SK-N-SH (cell line): Measurements from ENCODE around the gene SBK1. TPM values are rescaled to one million over a fixed set of nuclear protein-coding genes. Genes with fewer than 3 reads are reported as not detected.

Experiments
- CTCF ChIA-PET: fragments of 300-600, 350-600 bp; formaldehyde crosslinking; extraction: SDS; loops from one replicate; lab custom pipeline; 2021; lab: Yijun Ruan, JAX
- POLR2A ChIA-PET: fragments of 350-600 bp; sonication (Branson Sonifier 250); formaldehyde crosslinking; extraction: SDS; loops from one replicate; lab custom pipeline; 2020; ENCODE audit warnings: antibody characterized with exemption, inconsistent platforms; lab: Yijun Ruan, JAX
- DNase-seq: peaks from one replicate; pipeline ENCODE4 v3.0.0; 2012
- H2AFZ ChIP-seq: fragments of 200-600 bp; sonication (generic); 2 replicates; pipeline ENCODE4 v1.8.1; 2016; ENCODE audit warnings: antibody characterized with exemption, mild to moderate bottlenecking, low read depth
- H3F3A ChIP-seq: fragments of 200-600 bp; sonication (generic); replicated peaks from 2 replicates; pipeline ENCODE3; 2016; ENCODE audit warnings: antibody characterized with exemption, mild to moderate bottlenecking; ENCODE audit not compliant: insufficient read depth
- H3K27ac ChIP-seq, 2 experiments: fragments of 200-500 bp in 1 of 2; fragments of 200-600 bp in 1 of 2; sonication (Bioruptor generic) in 1 of 2; sonication (generic), shearing (Covaris generic) in 1 of 2; 2 replicates each; pipeline versions ENCODE4 v1.5.1 to v1.6.1; 2014 to 2016; ENCODE audit warnings: low read depth in 2 of 2, inconsistent platforms in 1 of 2, low read length in 1 of 2, mild to moderate bottlenecking in 1 of 2, mixed read lengths in 1 of 2
- H3K27me3 ChIP-seq: fragments of 200-600 bp; sonication (generic), shearing (Covaris generic); 2 replicates; pipeline ENCODE4 v1.6.1; 2016; ENCODE audit warnings: mixed run types; ENCODE audit not compliant: insufficient read depth
- H3K36me3 ChIP-seq, 2 experiments: fragments of 200-500 bp in 1 of 2; fragments of 200-600 bp in 1 of 2; sonication (Bioruptor generic) in 1 of 2; sonication (generic) in 1 of 2; replicated peaks in 1 of 2; 2 replicates each; pipeline versions ENCODE3 to v1.5.1; 2014 to 2016; ENCODE audit warnings: low read length in 1 of 2, mild to moderate bottlenecking in 1 of 2; ENCODE audit not compliant: insufficient read depth in 2 of 2, control insufficient read depth in 1 of 2
- H3K4me1 ChIP-seq, 2 experiments: fragments of 200-500 bp in 1 of 2; fragments of 200-600 bp in 1 of 2; sonication (Bioruptor generic) in 1 of 2; sonication (generic), shearing (Covaris generic) in 1 of 2; 2 replicates each; pipeline versions ENCODE4 v1.5.1 to v1.6.1; 2014 to 2016; ENCODE audit warnings: low read depth in 1 of 2, low read length in 1 of 2, mixed run types in 1 of 2; ENCODE audit not compliant: insufficient read depth in 2 of 2, control insufficient read depth in 1 of 2
- H3K4me2 ChIP-seq: fragments of 200-600 bp; sonication (generic), shearing (Covaris generic); 2 replicates; pipeline ENCODE4 v1.6.1; 2017; ENCODE audit warnings: mixed run types
- H3K4me3 ChIP-seq, 2 experiments: fragments of 200-500 bp in 1 of 2; fragments of 200-600 bp in 1 of 2; sonication (Bioruptor generic) in 1 of 2; sonication (generic), shearing (Covaris generic) in 1 of 2; 2 replicates each; pipeline versions ENCODE4 v1.5.1 to v1.8.1; 2014 to 2016; ENCODE audit warnings: low read depth in 2 of 2, inconsistent platforms in 1 of 2, low read length in 1 of 2, mild to moderate bottlenecking in 1 of 2, mixed read lengths in 1 of 2, moderate library complexity in 1 of 2
- H3K79me2 ChIP-seq: fragments of 200-600 bp; sonication (generic); 2 replicates; pipeline ENCODE4 v1.8.1; 2017; ENCODE audit warnings: mild to moderate bottlenecking; ENCODE audit not compliant: insufficient read depth
- H3K9ac ChIP-seq: fragments of 200-600 bp; sonication (generic); 2 replicates; pipeline ENCODE4 v1.6.1; 2017; ENCODE audit warnings: mixed run types
- H3K9me2 ChIP-seq: fragments of 200-600 bp; sonication (generic); 2 replicates; pipeline ENCODE4 v1.6.1; 2017; ENCODE audit warnings: mixed run types
- H3K9me3 ChIP-seq: fragments of 200-600 bp; sonication (generic); 2 replicates; pipeline ENCODE4 v1.6.1; 2017; ENCODE audit warnings: mixed run types, mild to moderate bottlenecking, moderate library complexity
- H4K20me1 ChIP-seq: fragments of 200-600 bp; sonication (generic); 2 replicates; pipeline ENCODE4 v1.6.1; 2017; ENCODE audit warnings: mild to moderate bottlenecking, mixed run types; ENCODE audit not compliant: insufficient read depth
- CHD2 ChIP-seq: fragments of 150-350 bp; IDR thresholded peaks from 2 replicates; pipeline ENCODE4 v1.6.1; 2018; ENCODE audit warnings: low read length; ENCODE audit not compliant: partially characterized antibody
- ELF1 ChIP-seq: IDR thresholded peaks from 2 replicates; pipeline ENCODE4 v1.4.0; 2012
- EP300 ChIP-seq, 2 experiments: IDR thresholded peaks; 2 replicates each; pipeline versions ENCODE4 v1.4.0 to v1.6.1; 2012; ENCODE audit warnings: borderline replicate concordance in 1 of 2, low read depth in 1 of 2, low read length in 1 of 2
- EZH2phosphoT487 ChIP-seq: fragments of 200-600 bp; sonication (generic); IDR thresholded peaks from 2 replicates; pipeline ENCODE4 v1.6.1; 2017; ENCODE audit warnings: low read depth, mixed run types, mild to moderate bottlenecking, antibody characterized with exemption, moderate library complexity, borderline replicate concordance
- FOSL2 ChIP-seq: IDR thresholded peaks from 2 replicates; pipeline ENCODE4 v1.4.0; 2012; ENCODE audit warnings: low read depth, mild to moderate bottlenecking, moderate library complexity, borderline replicate concordance
- GABPA ChIP-seq: IDR thresholded peaks from 2 replicates; pipeline ENCODE4 v1.4.0; 2012; ENCODE audit warnings: low read depth, mild to moderate bottlenecking
- JUND ChIP-seq: IDR thresholded peaks from 2 replicates; pipeline ENCODE4 v1.4.0; 2012
- NRF1 ChIP-seq: IDR thresholded peaks from 2 replicates; pipeline ENCODE4 v1.6.1; 2012; ENCODE audit warnings: low read depth, mild to moderate bottlenecking, low read length
- POLR2AphosphoS5 ChIP-seq: IDR thresholded peaks from 2 replicates; pipeline ENCODE4 v1.6.1; 2012; ENCODE audit warnings: low read depth, low read length
- SMC3 ChIP-seq: IDR thresholded peaks from 2 replicates; pipeline ENCODE4 v1.6.1; 2012; ENCODE audit warnings: low read depth, low read length, improper control_type of control experiment
- TAF1 ChIP-seq: IDR thresholded peaks from 2 replicates; pipeline ENCODE4 v1.6.1; 2012; ENCODE audit warnings: low read depth, mild to moderate bottlenecking, low read length, moderate library complexity, borderline replicate concordance
- TEAD4 ChIP-seq: IDR thresholded peaks from 2 replicates; pipeline ENCODE4 v1.4.0; 2012; ENCODE audit warnings: mild to moderate bottlenecking, borderline replicate concordance; ENCODE audit not compliant: insufficient read depth
- WGBS: methylation state at CpG from one replicate; pipeline ENCODE4 v1.1.6; 2017; ENCODE audit warnings: low lambda C conversion rate; 5-methylcytosine and 5-hydroxymethylcytosine counted together
- polyA plus RNA-seq, 3 experiments: library from polyadenylated mRNA; depleted of rRNA; stranded (reverse); fragments of >200 nt; gene quantifications; 2 replicates each; pipeline ENCODE4 v1.2.3, GENCODE V29; 2012
- TF ChIP-seq, protein P1 (sequence below): fragments of 150-350 bp; IDR thresholded peaks from 2 replicates; pipeline ENCODE4 v1.6.1; 2017; ENCODE audit warnings: antibody characterized with exemption, low read length, low read depth, borderline replicate concordance
- TF ChIP-seq, protein P2 (sequence below): IDR thresholded peaks from 2 replicates; pipeline ENCODE4; 2012
- TF ChIP-seq, protein P3 (sequence below): IDR thresholded peaks from 2 replicates; pipeline ENCODE4 v1.4.0; 2012; ENCODE audit warnings: low read depth, borderline replicate concordance

Gene SBK1
- polyA plus RNA-seq, 1 of the 3 experiments (the other 2 are of a cell fraction): 0.36 TPM

DNA sequence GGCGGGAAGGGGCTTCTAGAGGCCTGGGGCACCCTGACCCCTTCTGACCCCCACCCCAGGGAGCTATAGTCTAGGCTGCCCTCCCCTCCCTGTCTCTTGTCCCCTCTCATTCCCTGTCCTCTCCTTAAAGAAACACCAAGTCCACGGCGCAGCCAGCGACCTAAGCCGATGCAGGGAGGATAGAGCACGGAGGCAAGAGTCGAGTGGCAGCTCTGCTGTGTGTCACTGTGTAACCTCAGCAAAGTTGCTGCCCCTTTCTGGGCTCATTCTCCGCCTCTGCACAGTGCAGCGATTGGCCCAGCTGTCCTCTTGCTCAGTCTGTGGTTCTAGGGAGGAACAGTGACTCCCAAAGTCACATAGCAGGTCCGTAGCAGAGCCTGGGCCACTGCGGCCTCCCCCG is 36.5 kb upstream of the SBK1 start:
- 85% methylated on average over 12 of the region's 12 CpGs for WGBS
- Histone ChIP-seq H3K79me2 (no peaks in the 10 kb centered on the region), H2AFZ (no peak overlapping the region), H4K20me1 (no peaks in the 10 kb centered on the region), H3K9me2 (no peaks in the 10 kb centered on the region), H3K4me1 (peaks cover 0 to 3% of the 10 kb centered on the region in 2 experiments; a peak in 1 of 4 replicates), H3K4me2 (no peak overlapping the region), H3K9me3 (no peaks in the 10 kb centered on the region), H3K36me3 (no peaks in the 10 kb centered on the region), H3K9ac (no peak overlapping the region), H3K27ac (no peak overlapping the region), H3K27me3 (no peaks in the 10 kb centered on the region), H3F3A (no peaks in the 10 kb centered on the region), H3K4me3 (no peak overlapping the region)
- CTCF ChIA-PET: interaction anchor here (0.5 to 2.9 kb wide), 2 partner anchors 22 to 36 kb away, joined by 3 to 16 read pairs; no protein-coding TSS in a partner anchor
- no peak for DNase-seq
- POLR2A ChIA-PET: no interaction called here
- TF ChIP-seq EZH2phosphoT487 (no peak), TAF1 (no peak), POLR2AphosphoS5 (no peak), NRF1 (no peak), ELF1 (no peak), SMC3 (no peak)
- TF ChIP-seq, protein P1, sequence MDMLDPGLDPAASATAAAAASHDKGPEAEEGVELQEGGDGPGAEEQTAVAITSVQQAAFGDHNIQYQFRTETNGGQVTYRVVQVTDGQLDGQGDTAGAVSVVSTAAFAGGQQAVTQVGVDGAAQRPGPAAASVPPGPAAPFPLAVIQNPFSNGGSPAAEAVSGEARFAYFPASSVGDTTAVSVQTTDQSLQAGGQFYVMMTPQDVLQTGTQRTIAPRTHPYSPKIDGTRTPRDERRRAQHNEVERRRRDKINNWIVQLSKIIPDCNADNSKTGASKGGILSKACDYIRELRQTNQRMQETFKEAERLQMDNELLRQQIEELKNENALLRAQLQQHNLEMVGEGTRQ: no peak

DNA sequence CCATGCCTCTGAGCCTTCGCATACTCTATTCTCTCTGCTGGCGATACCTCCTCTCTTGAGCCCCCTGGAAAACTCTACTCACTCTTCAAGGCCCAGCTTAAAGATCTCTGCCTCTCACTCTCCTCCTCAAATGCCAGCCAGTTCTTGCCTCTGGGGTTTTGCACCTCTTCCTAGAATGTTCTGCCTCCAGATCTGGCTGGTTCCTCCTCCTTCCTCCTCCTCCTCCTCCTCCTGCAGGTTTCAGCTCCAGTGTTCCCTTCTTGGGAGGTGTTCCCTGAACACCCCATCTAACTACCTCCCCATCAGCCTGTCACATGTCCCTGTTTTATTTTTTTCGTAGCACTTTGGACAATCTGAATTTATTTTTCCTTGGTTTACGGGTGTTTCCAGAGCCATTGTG is 35.1 kb upstream of the SBK1 start:
- CTCF ChIA-PET: no interaction called here
- POLR2A ChIA-PET: no interaction called here
- 60% methylated on average over 4 of the region's 4 CpGs for whole genome bisulfite sequencing

More for the DNA sequence above, 35.1 kb upstream of the SBK1 start:
- Histone ChIP-seq H3K9me2 (no peaks in the 10 kb centered on the region), H3K9me3 (no peaks in the 10 kb centered on the region), H3K4me3 (no peak overlapping the region), H3K27ac (no peak overlapping the region)
- no peak for TF ChIP-seq TEAD4
- no peak for TF ChIP-seq JUND
- TF ChIP-seq TAF1: no peak
- TF ChIP-seq GABPA: no peak
- TF ChIP-seq, protein P2, sequence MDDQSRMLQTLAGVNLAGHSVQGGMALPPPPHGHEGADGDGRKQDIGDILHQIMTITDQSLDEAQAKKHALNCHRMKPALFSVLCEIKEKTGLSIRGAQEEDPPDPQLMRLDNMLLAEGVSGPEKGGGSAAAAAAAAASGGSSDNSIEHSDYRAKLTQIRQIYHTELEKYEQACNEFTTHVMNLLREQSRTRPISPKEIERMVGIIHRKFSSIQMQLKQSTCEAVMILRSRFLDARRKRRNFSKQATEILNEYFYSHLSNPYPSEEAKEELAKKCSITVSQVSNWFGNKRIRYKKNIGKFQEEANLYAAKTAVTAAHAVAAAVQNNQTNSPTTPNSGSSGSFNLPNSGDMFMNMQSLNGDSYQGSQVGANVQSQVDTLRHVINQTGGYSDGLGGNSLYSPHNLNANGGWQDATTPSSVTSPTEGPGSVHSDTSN: no peak
- no peak for TF ChIP-seq SMC3
- TF ChIP-seq POLR2AphosphoS5: no peak
- TF ChIP-seq, protein P3, sequence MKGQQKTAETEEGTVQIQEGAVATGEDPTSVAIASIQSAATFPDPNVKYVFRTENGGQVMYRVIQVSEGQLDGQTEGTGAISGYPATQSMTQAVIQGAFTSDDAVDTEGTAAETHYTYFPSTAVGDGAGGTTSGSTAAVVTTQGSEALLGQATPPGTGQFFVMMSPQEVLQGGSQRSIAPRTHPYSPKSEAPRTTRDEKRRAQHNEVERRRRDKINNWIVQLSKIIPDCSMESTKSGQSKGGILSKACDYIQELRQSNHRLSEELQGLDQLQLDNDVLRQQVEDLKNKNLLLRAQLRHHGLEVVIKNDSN: no peak
- TF ChIP-seq ELF1: no peak
- TF ChIP-seq FOSL2: no peak
- TF ChIP-seq EP300 (IDR thresholded peaks at IDR 0.05; ENCODE audit: borderline replicate concordance in 1 of 2, low read depth in 1 of 2, low read length in 1 of 2): no peak
- TF ChIP-seq CHD2: no peak
- TF ChIP-seq, all 33 proteins: peak for 0
- no peaks in the 10 kb centered on the region for H3F3A ChIP-seq
- H3K27me3 ChIP-seq: 0 out of 2 replicates have a peak, but pooled peaks cover 8% of the 10 kb centered on the region
- H3K9ac ChIP-seq: no peak overlapping the region
- H3K4me1 ChIP-seq: peaks cover 0 to 3% of the 10 kb centered on the region in 2 experiments; a peak in 1 of 4 replicates
- no peak for DNase-seq
- no peak overlapping the region for H3K4me2 ChIP-seq
- H3K36me3 ChIP-seq: no peaks in the 10 kb centered on the region
- H4K20me1 ChIP-seq: no peaks in the 10 kb centered on the region
- no peaks in the 10 kb centered on the region for H3K79me2 ChIP-seq
- H2AFZ ChIP-seq: no peak overlapping the region
